DMS79 (cell line): ENCODE measurements around the gene CHST12.
"Not testable (repeated sequence)": the region's sequence is repeated elsewhere in the genome, so short reads cannot be mapped to it uniquely, and the experiment has no call there.

Experiments
- DNase-seq: peaks from one replicate; lab custom pipeline; 2025; lab: John Stamatoyannopoulos, UW

CHST12 gene

GRCh38 chr7:2403014-2403717, at the start of gene CHST12:
CHST12 (plus strand) TSS chr7:2403611; CDS start chr7:2432640, 29,029 bp downstream.
- DNase-seq, result peak; percentile 59

- peak; percentile 72 for DNase-seq
Measured at GRCh38 chr7:2353936-2354185, 49.5 kb upstream of the CHST12 start.

GRCh38 chr7:2354186-2354938, 49.0 kb upstream of the CHST12 start, which contains the start of gene EIF3B:
EIF3B (plus strand) TSS chr7:2354827; CDS start chr7:2354922, 95 bp downstream.
- peak; percentile 87 for DNase-seq

GRCh38 chr7:2354939-2355704, 48.3 kb upstream of the CHST12 start:
- no peak for DNase-seq

- DNase-seq, result no peak
Measured at GRCh38 chr7:2355705-2356008, 47.8 kb upstream of the CHST12 start.

- DNase-seq, result no peak
Measured at GRCh38 chr7:2357165-2357564, 46.2 kb upstream of the CHST12 start.

GRCh38 chr7:2357571-2357970, 45.8 kb upstream of the CHST12 start:
- DNase-seq, result no peak

- DNase-seq, result no peak
Measured at GRCh38 chr7:2358968-2359527, 44.4 kb upstream of the CHST12 start.

GRCh38 chr7:2359610-2360009, 43.8 kb upstream of the CHST12 start:
- no peak for DNase-seq

GRCh38 chr7:2360796-2361195, 42.6 kb upstream of the CHST12 start:
- no peak for DNase-seq

- DNase-seq, result no peak
Measured at GRCh38 chr7:2362385-2363088, 40.9 kb upstream of the CHST12 start.

GRCh38 chr7:2369139-2369538, 34.3 kb upstream of the CHST12 start:
- no peak for DNase-seq

GRCh38 chr7:2371329-2371728, 32.1 kb upstream of the CHST12 start:
- DNase-seq, result no peak

GRCh38 chr7:2372724-2373123, 30.7 kb upstream of the CHST12 start:
- no peak for DNase-seq

GRCh38 chr7:2373124-2373556, 30.3 kb upstream of the CHST12 start:
- DNase-seq, result no peak

GRCh38 chr7:2373646-2374045, 29.8 kb upstream of the CHST12 start:
- no peak for DNase-seq

GRCh38 chr7:2374401-2374800, 29.0 kb upstream of the CHST12 start:
- DNase-seq, result no peak

- DNase-seq, result no peak
Measured at GRCh38 chr7:2374830-2375728, 28.3 kb upstream of the CHST12 start.

- no peak for DNase-seq
Measured at GRCh38 chr7:2376351-2377154, 26.9 kb upstream of the CHST12 start.

- DNase-seq, result not testable (repeated sequence)
Measured at GRCh38 chr7:2377492-2377891, 25.9 kb upstream of the CHST12 start.
